Measurements from ENCODE around the gene GPR153. TPM values are rescaled to one million over a fixed set of nuclear protein-coding genes. Genes with fewer than 3 reads are reported as not detected.

Gene GPR153
- total and polyA plus RNA-seq, 9 donors: 4.2 to 42.0 (median 13.7) TPM

GRCh38 chr1:6273380-6273891 is 12.5 kb upstream of the GPR153 start:
- H3K4me3 ChIP-seq: no peak overlapping the region
- H3K9me3 ChIP-seq: no peaks in the 10 kb centered on the region
- no peaks in the 10 kb centered on the region for H3K27me3 ChIP-seq
- TF ChIP-seq EP300 (IDR thresholded peaks at IDR 0.05): no peak
- TF ChIP-seq CTCF (IDR thresholded peaks at IDR 0.05): no peak
- no peak for TF ChIP-seq POLR2A (IDR thresholded peaks at IDR 0.05)
- no peak overlapping the region for H3K27ac ChIP-seq
- peaks cover 6% of the 10 kb centered on the region for H3K4me1 ChIP-seq (ENCODE audit: insufficient read depth)
- intact Hi-C loops (cut with DNase I): no loop called here
- no peak for DNase-seq
- no peaks in the 10 kb centered on the region for H3K36me3 ChIP-seq
- 83 to 90% (median 88%) methylated on average over 19 of the region's 19 CpGs for WGBS, 3 donors

GRCh38 chr1:6272868-6273267 is 12.0 kb upstream of the GPR153 start:
- no peak overlapping the region for H3K4me3 ChIP-seq
- no peaks in the 10 kb centered on the region for H3K36me3 ChIP-seq
- H3K4me1 ChIP-seq (ENCODE audit: insufficient read depth): peaks cover 6% of the 10 kb centered on the region
- no peak overlapping the region for H3K27ac ChIP-seq
- no peak for TF ChIP-seq CTCF (IDR thresholded peaks at IDR 0.05)
- TF ChIP-seq EP300 (IDR thresholded peaks at IDR 0.05): no peak
- no peak for TF ChIP-seq POLR2A (IDR thresholded peaks at IDR 0.05)
- no peaks in the 10 kb centered on the region for H3K9me3 ChIP-seq
- DNase-seq: peak in 1 of 5 donors; percentile 22
- no peaks in the 10 kb centered on the region for H3K27me3 ChIP-seq
- intact Hi-C loops (cut with DNase I): no loop called here
- WGBS, 3 donors: 85 to 87% (median 86%) methylated on average over 6 of the region's 6 CpGs

- TF ChIP-seq EP300 (IDR thresholded peaks at IDR 0.05): no peak
- TF ChIP-seq POLR2A (IDR thresholded peaks at IDR 0.05): no peak
- TF ChIP-seq CTCF (IDR thresholded peaks at IDR 0.05): no peak
- Histone ChIP-seq H3K9me3 (no peaks in the 10 kb centered on the region), H3K27me3 (no peaks in the 10 kb centered on the region), H3K36me3 (no peaks in the 10 kb centered on the region), H3K4me1 (ENCODE audit: insufficient read depth) (peaks cover 6% of the 10 kb centered on the region), H3K27ac (no peak overlapping the region), H3K4me3 (no peak overlapping the region)
- intact Hi-C loops (cut with DNase I): no loop called here
- 77 to 89% (median 88%) methylated on average over 9 of the region's 9 CpGs for WGBS, 3 donors
- no peak for DNase-seq
Observed at GRCh38 chr1:6272452-6272851, 11.6 kb upstream of the GPR153 start.

GRCh38 chr1:6271554-6271953 is 10.7 kb upstream of the GPR153 start:
- 79 to 91% (median 87%) methylated on average over 12 of the region's 12 CpGs for WGBS, 3 donors
- TF ChIP-seq EP300 (IDR thresholded peaks at IDR 0.05) (no peak), POLR2A (IDR thresholded peaks at IDR 0.05) (no peak), CTCF (IDR thresholded peaks at IDR 0.05) (no peak)
- no peak overlapping the region for H3K4me3 ChIP-seq
- no peaks in the 10 kb centered on the region for H3K27me3 ChIP-seq
- no peaks in the 10 kb centered on the region for H3K9me3 ChIP-seq
- no peaks in the 10 kb centered on the region for H3K36me3 ChIP-seq
- H3K27ac ChIP-seq: no peak overlapping the region
- intact Hi-C loops (cut with DNase I): no loop called here
- no peak for DNase-seq
- peaks cover 6% of the 10 kb centered on the region for H3K4me1 ChIP-seq (ENCODE audit: insufficient read depth)
